GM13976 (cell line): ENCODE results near the gene LRRC57.

ENCODE experiments used
- DNase-seq: peaks from one replicate; pipeline ENCODE4 v3.0.0; 2012; ENCODE audit warnings: low spot score
- CTCF ChIP-seq: IDR thresholded peaks from 2 replicates; pipeline ENCODE4 v1.5.1; 2012; ENCODE audit warnings: borderline replicate concordance, mild to moderate bottlenecking; ENCODE audit not compliant: insufficient read depth; ENCODE audit errors: extremely low read depth, missing control alignments, control extremely low read depth
- in situ Hi-C: fragments of 300-500 bp; cut with MboI; formaldehyde crosslinking; loops from one replicate; pipeline ENCODE4 v1.12.0; 2022; ENCODE audit warnings: low sequenced_read_pairs, mixed read lengths, inconsistent platforms; ENCODE audit not compliant: unreplicated experiment

The LRRC57 gene

GRCh38 chr15:42590619-42591237 lies 42.1 kb upstream of the LRRC57 start:
- no peak for DNase-seq
- no peak for TF ChIP-seq CTCF
- in situ Hi-C loops: no loop called here

GRCh38 chr15:42584031-42584765 lies 35.6 kb upstream of the LRRC57 start:
- in situ Hi-C loops: no loop called here
- TF ChIP-seq CTCF: no peak
- DNase-seq: no peak

- no peak for DNase-seq
- in situ Hi-C loops: no loop called here
- TF ChIP-seq CTCF: no peak
These were observed 34.2 kb upstream of the LRRC57 start for GRCh38 chr15:42582569-42583375.

- peak; percentile 81 for DNase-seq
- TF ChIP-seq CTCF: no peak
- in situ Hi-C loops: no loop called here
These were observed 32.7 kb upstream of the LRRC57 start for GRCh38 chr15:42581272-42581730.

GRCh38 chr15:42578984-42579537 lies 30.5 kb upstream of the LRRC57 start:
- no peak for DNase-seq
- in situ Hi-C loops: no loop called here

More at GRCh38 chr15:42578984-42579537, 30.5 kb upstream of the LRRC57 start:
- TF ChIP-seq CTCF: no peak
